HEK293 (cell line): ENCODE measurements around the gene HS3ST6.

Experiments used
- KLF10 ChIP-seq: fragments of 450-650 bp; IDR thresholded peaks from 2 replicates; pipeline ENCODE4 v1.5.1; 2018; ENCODE audit warnings: missing biosample characterization, mild to moderate bottlenecking, missing genetic modification characterization
- MYNN ChIP-seq: fragments of 450-650 bp; formaldehyde crosslinking; IDR thresholded peaks from 2 replicates; pipeline ENCODE4 v1.5.1; 2016; ENCODE audit warnings: missing biosample characterization, missing genetic modification characterization, borderline replicate concordance
- PRDM1 ChIP-seq: fragments of 450-650 bp; formaldehyde crosslinking; IDR thresholded peaks from 2 replicates; pipeline ENCODE4; 2016; ENCODE audit warnings: missing biosample characterization, missing genetic modification characterization
- SETDB1 ChIP-seq: IDR thresholded peaks from one replicate; pipeline ENCODE4 v1.6.1; 2017; ENCODE audit warnings: mild to moderate bottlenecking, low read length, moderate library complexity, mixed read lengths; ENCODE audit not compliant: insufficient read length
- ZNF112 ChIP-seq: fragments of 450-650 bp; formaldehyde crosslinking; IDR thresholded peaks from 2 replicates; pipeline ENCODE4 v1.5.0; 2017; ENCODE audit warnings: missing biosample characterization, missing genetic modification characterization
- ZNF211 ChIP-seq: fragments of 450-650 bp; formaldehyde crosslinking; IDR thresholded peaks from 2 replicates; pipeline ENCODE4 v1.5.1; 2016; ENCODE audit warnings: low read depth, missing biosample characterization, missing genetic modification characterization
- ZNF677 ChIP-seq: fragments of 450-650 bp; IDR thresholded peaks from 2 replicates; pipeline ENCODE4 v1.5.0; 2018; ENCODE audit warnings: missing biosample characterization, mild to moderate bottlenecking, missing genetic modification characterization, moderate library complexity
- ZNF707 ChIP-seq: fragments of 450-650 bp; formaldehyde crosslinking; IDR thresholded peaks from 2 replicates; pipeline ENCODE4 v1.5.1; 2016; ENCODE audit warnings: missing biosample characterization, missing genetic modification characterization
- ZNF776 ChIP-seq: fragments of 450-650 bp; formaldehyde crosslinking; IDR thresholded peaks from 2 replicates; pipeline ENCODE4 v1.5.0; 2017; ENCODE audit warnings: missing biosample characterization, missing genetic modification characterization, borderline replicate concordance
- ZNF830 ChIP-seq: fragments of 450-650 bp; IDR thresholded peaks from 2 replicates; pipeline ENCODE4 v1.5.0; 2018; ENCODE audit warnings: missing biosample characterization, missing genetic modification characterization, low read depth, mild to moderate bottlenecking, moderate library complexity
- TF ChIP-seq, protein P1 (sequence below): fragments of 450-650 bp; formaldehyde crosslinking; IDR thresholded peaks from 2 replicates; pipeline ENCODE4 v1.5.1; 2016; ENCODE audit warnings: missing biosample characterization, missing genetic modification characterization
- TF ChIP-seq, protein P2 (sequence below): fragments of 450-650 bp; formaldehyde crosslinking; IDR thresholded peaks from 2 replicates; pipeline ENCODE4 v1.5.1; 2016; ENCODE audit warnings: missing biosample characterization, missing genetic modification characterization
- TF ChIP-seq, protein P3 (sequence below): fragments of 450-650 bp; formaldehyde crosslinking; conservative IDR thresholded peaks from 2 replicates; pipeline ENCODE4 v1.5.1; 2016; ENCODE audit warnings: low read depth, missing biosample characterization, missing genetic modification characterization
- TF ChIP-seq, protein P4 (sequence below): fragments of 450-650 bp; formaldehyde crosslinking; optimal IDR thresholded peaks from 2 replicates; pipeline ENCODE3; 2016; ENCODE audit warnings: missing biosample characterization, mild to moderate bottlenecking, missing genetic modification characterization

DNA sequence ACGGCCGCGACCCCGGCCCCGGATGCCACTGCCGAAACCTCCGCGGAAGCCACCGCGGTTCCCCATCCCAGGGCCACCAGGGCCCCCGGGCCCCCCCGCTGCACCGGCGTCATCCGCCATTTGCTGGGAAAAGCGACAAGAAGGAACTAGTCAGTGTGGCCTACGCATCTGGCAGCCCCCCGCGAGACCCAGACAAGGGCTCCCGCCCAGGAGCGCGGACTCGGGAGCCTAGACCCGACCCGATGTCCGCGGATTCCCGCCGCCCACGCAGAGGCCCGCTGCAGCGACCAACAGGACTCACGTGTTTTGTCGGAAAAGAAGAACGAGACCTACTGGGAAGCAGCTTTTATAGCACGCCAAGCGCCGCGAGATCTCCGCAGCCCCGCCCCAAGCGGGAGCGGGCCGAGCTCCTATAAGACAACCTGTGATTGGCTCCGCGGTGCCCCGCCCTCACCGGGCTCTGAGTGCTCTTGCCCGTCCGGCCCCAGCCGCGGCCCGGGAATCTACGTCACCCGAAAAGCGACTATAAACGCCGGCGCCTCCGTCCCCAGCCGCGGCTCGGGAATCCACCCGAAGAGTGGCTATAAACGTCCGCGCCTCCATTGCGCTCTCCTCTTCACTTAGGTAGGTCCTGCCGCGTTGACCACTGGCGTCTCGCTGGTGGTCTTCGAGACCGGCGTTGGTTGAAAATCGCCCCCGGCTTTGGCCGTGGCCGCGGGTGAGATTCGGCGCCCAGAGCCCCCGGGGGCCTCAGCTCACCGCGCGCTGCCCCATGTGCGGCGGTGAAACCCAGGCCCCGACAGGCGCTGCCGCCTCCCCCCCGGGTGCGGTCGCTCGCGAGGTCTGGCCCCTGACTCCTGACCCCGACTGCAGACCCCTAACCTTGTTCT is 46.5 kb upstream of the HS3ST6 start, which contains the start of gene RPS2:
- TF ChIP-seq PRDM1 (no peak), ZNF830 (tag by site-specific recombination) (no peak), ZNF707 (tag by site-specific recombination) (no peak), ZNF677 (tag by site-specific recombination) (0 out of 2 replicates have a peak, but pooled peaks have one; percentile 9), SETDB1 (no peak), ZNF112 (tag by site-specific recombination) (no peak), KLF10 (peak; percentile 88; the same call in 1 of the 2 replicates), MYNN (tag by site-specific recombination) (no peak), ZNF776 (tag by site-specific recombination) (no peak; the same call in 1 of the 2 replicates), ZNF211 (tag by site-specific recombination) (no peak)
- TF ChIP-seq, protein P1, sequence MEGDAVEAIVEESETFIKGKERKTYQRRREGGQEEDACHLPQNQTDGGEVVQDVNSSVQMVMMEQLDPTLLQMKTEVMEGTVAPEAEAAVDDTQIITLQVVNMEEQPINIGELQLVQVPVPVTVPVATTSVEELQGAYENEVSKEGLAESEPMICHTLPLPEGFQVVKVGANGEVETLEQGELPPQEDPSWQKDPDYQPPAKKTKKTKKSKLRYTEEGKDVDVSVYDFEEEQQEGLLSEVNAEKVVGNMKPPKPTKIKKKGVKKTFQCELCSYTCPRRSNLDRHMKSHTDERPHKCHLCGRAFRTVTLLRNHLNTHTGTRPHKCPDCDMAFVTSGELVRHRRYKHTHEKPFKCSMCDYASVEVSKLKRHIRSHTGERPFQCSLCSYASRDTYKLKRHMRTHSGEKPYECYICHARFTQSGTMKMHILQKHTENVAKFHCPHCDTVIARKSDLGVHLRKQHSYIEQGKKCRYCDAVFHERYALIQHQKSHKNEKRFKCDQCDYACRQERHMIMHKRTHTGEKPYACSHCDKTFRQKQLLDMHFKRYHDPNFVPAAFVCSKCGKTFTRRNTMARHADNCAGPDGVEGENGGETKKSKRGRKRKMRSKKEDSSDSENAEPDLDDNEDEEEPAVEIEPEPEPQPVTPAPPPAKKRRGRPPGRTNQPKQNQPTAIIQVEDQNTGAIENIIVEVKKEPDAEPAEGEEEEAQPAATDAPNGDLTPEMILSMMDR (tag by site-specific recombination) = no peak; the same call in 1 of the 2 replicates
- TF ChIP-seq, protein P2, sequence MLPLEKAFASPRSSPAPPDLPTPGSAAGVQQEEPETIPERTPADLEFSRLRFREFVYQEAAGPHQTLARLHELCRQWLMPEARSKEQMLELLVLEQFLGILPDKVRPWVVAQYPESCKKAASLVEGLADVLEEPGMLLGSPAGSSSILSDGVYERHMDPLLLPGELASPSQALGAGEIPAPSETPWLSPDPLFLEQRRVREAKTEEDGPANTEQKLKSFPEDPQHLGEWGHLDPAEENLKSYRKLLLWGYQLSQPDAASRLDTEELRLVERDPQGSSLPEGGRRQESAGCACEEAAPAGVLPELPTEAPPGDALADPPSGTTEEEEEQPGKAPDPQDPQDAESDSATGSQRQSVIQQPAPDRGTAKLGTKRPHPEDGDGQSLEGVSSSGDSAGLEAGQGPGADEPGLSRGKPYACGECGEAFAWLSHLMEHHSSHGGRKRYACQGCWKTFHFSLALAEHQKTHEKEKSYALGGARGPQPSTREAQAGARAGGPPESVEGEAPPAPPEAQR (tag by site-specific recombination) = no peak
- TF ChIP-seq, protein P3, sequence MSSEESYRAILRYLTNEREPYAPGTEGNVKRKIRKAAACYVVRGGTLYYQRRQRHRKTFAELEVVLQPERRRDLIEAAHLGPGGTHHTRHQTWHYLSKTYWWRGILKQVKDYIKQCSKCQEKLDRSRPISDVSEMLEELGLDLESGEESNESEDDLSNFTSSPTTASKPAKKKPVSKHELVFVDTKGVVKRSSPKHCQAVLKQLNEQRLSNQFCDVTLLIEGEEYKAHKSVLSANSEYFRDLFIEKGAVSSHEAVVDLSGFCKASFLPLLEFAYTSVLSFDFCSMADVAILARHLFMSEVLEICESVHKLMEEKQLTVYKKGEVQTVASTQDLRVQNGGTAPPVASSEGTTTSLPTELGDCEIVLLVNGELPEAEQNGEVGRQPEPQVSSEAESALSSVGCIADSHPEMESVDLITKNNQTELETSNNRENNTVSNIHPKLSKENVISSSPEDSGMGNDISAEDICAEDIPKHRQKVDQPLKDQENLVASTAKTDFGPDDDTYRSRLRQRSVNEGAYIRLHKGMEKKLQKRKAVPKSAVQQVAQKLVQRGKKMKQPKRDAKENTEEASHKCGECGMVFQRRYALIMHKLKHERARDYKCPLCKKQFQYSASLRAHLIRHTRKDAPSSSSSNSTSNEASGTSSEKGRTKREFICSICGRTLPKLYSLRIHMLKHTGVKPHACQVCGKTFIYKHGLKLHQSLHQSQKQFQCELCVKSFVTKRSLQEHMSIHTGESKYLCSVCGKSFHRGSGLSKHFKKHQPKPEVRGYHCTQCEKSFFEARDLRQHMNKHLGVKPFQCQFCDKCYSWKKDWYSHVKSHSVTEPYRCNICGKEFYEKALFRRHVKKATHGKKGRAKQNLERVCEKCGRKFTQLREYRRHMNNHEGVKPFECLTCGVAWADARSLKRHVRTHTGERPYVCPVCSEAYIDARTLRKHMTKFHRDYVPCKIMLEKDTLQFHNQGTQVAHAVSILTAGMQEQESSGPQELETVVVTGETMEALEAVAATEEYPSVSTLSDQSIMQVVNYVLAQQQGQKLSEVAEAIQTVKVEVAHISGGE (tag by site-specific recombination) = peak; percentile 47
- TF ChIP-seq, protein P4, sequence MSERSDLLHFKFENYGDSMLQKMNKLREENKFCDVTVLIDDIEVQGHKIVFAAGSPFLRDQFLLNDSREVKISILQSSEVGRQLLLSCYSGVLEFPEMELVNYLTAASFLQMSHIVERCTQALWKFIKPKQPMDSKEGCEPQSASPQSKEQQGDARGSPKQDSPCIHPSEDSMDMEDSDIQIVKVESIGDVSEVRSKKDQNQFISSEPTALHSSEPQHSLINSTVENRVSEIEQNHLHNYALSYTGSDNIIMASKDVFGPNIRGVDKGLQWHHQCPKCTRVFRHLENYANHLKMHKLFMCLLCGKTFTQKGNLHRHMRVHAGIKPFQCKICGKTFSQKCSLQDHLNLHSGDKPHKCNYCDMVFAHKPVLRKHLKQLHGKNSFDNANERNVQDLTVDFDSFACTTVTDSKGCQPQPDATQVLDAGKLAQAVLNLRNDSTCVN (tag by site-specific recombination) = peak; percentile 76
